Neural progenitor cell (in vitro differentiated cells): Measurements from ENCODE around the gene IFT81.

ENCODE experiments used
- EZH2 ChIP-seq: fragments of 200-600 bp; sonication (generic); IDR thresholded peaks from 2 replicates; pipeline ENCODE4 v1.6.1; 2017; ENCODE audit warnings: antibody characterized with exemption, mild to moderate bottlenecking, moderate library complexity
- EZH2phosphoT487 ChIP-seq: fragments of 200-600 bp; sonication (generic); IDR thresholded peaks from 2 replicates; pipeline ENCODE4 v1.6.1; 2017; ENCODE audit warnings: antibody characterized with exemption
- TF ChIP-seq, protein P1 (sequence below): fragments of 200-600 bp; sonication (generic); IDR thresholded peaks from 2 replicates; pipeline ENCODE4 v1.5.1; 2017; ENCODE audit warnings: antibody characterized with exemption, mild to moderate bottlenecking

DNA sequence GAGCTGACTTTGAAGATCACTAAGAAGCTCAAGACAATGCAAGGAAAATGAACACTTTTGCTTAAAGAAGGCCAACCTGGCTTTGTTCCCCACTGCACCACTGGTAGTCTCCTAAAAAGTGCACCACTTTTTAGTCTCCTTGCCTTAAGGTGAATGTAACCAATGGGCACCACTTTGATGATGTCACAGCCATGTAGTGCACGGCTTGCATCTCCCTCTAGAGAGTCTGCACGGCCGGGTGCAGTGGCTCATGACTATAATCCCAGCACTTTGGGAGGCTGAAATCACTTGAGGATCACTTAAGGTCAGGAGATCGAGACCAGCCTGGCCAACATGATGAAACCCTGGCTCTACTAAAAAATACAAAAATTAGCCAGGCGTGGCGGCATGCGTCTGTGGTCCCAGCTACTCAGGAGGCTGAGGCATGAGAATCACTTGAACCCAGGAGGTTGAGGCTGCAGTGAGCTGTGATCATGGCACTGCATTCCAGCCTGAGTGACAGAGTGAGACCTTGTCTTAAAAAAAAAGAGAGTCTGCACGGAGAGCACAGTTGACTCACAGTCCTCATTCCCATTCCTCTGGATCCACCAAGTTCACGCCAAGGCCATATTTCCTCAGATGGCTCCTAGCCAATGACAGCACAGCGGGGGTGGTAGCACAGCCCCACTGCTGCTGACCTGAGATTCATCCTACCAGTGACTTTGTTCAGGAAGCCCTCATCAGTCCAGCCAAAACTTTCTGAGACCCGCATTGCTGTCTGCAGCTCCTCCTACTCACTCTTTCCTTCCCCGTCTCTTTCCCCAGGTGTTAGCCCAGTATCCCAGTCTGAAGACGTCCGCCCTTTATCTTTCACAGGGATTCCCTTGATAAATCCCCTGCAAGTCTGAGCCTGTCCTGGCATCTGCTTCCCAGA is 16.5 kb upstream of the IFT81 start:
- TF ChIP-seq, protein P1, sequence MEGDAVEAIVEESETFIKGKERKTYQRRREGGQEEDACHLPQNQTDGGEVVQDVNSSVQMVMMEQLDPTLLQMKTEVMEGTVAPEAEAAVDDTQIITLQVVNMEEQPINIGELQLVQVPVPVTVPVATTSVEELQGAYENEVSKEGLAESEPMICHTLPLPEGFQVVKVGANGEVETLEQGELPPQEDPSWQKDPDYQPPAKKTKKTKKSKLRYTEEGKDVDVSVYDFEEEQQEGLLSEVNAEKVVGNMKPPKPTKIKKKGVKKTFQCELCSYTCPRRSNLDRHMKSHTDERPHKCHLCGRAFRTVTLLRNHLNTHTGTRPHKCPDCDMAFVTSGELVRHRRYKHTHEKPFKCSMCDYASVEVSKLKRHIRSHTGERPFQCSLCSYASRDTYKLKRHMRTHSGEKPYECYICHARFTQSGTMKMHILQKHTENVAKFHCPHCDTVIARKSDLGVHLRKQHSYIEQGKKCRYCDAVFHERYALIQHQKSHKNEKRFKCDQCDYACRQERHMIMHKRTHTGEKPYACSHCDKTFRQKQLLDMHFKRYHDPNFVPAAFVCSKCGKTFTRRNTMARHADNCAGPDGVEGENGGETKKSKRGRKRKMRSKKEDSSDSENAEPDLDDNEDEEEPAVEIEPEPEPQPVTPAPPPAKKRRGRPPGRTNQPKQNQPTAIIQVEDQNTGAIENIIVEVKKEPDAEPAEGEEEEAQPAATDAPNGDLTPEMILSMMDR: no peak
- no peak for TF ChIP-seq EZH2
- TF ChIP-seq EZH2phosphoT487: no peak
